Urinary bladder (tissue), 4 donors: ENCODE results near the gene GUCA1A. TPM values are rescaled to one million over a fixed set of nuclear protein-coding genes. Genes with fewer than 3 reads are reported as not detected.
"Not testable (repeated sequence)": the region's sequence is repeated elsewhere in the genome, so short reads cannot be mapped to it uniquely, and the experiment has no call there.

ENCODE experiments used
- DNase-seq: peaks from one replicate; pipeline ENCODE4 v3.0.0-alpha.2; 2015; ENCODE audit errors: extremely low spot score
- H3K27ac ChIP-seq: one replicate; pipeline ENCODE4 v1.5.1; 2013; ENCODE audit warnings: low read depth, mild to moderate bottlenecking, moderate library complexity
- H3K36me3 ChIP-seq: one replicate; pipeline ENCODE4 v1.6.1; 2013; ENCODE audit warnings: mild to moderate bottlenecking, moderate library complexity; ENCODE audit not compliant: insufficient read depth
- H3K4me1 ChIP-seq: one replicate; pipeline ENCODE4 v1.6.1; 2013; ENCODE audit warnings: mild to moderate bottlenecking, moderate library complexity; ENCODE audit not compliant: insufficient read depth
- H3K4me3 ChIP-seq: one replicate; pipeline ENCODE4 v1.5.1; 2013; ENCODE audit warnings: low read depth, low read length
- WGBS: extraction: QIAGEN DNeasy Blood & Tissue Kit; methylation state at CpG from one replicate; pipeline ENCODE4 v1.1.7; 2013; 5-methylcytosine and 5-hydroxymethylcytosine counted together
- polyA plus RNA-seq: library from polyadenylated mRNA; stranded (reverse); fragments of 200-250 nt; gene quantifications from one replicate; pipeline ENCODE4 v1.2.3, GENCODE V29; 2013
- total RNA-seq: library from RNA; depleted of rRNA; stranded (reverse); fragments of >200 nt; gene quantifications from one replicate; pipeline ENCODE4 v1.2.3, GENCODE V29; 2014
- donor health status: healthy with polysubstance abuse.
- donor health status: healthy.

The GUCA1A gene
- total and polyA plus RNA-seq, 2 donors = 0.16 to 2.5 TPM

DNA sequence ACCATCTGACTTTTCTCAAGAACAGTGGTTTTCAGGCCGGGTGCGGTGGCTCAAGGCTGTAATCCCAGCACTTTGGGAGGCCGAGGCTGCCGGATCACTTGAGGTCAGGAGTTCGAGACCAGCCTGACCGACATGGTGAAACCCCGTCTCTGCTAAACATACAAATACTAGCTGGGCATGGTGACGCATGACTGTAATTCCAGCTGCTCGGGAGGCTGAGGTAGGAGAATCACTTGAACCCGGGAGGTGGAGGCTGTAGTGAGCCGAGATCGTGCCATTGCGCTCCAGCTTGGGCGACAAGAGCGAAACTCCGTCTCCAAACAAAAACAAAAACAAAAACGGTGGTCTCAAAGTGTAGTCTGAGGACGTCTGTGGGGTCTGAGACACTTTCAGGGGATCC lies 43.3 kb downstream of the GUCA1A start:
- not testable (repeated sequence) for H3K4me3 ChIP-seq, H3K36me3 ChIP-seq, H3K27ac ChIP-seq

DNA sequence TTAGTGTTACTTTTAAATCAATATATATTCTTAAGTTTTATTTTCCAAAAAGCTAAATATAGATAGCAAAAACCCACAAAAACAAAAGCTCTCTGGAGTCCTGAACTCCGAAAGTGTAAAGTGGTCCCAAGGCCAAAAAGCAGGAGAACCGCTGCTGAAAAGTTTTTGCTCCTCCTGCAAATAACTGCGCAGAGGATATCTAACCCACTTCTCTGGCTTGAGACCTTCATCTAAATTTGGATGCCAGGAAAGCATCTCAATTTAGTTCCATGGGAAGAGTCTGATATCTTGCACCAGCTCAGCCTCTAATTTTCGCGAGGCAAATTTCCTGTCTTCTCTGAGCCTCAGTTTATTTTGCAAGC lies 44.0 kb downstream of the GUCA1A start:
- no peak for DNase-seq
- no peaks in the 10 kb centered on the region for H3K36me3 ChIP-seq
- 2% methylated on average over 5 of the region's 5 CpGs for WGBS
- no peaks in the 10 kb centered on the region for H3K4me1 ChIP-seq
- no peak overlapping the region for H3K27ac ChIP-seq
- H3K4me3 ChIP-seq = peak overlapping the region; percentile 61

More for the DNA sequence above, 43.3 kb downstream of the GUCA1A start:
- WGBS = 83% methylated on average over 18 of the region's 18 CpGs
- DNase-seq, H3K4me1 ChIP-seq: not testable (repeated sequence)

DNA sequence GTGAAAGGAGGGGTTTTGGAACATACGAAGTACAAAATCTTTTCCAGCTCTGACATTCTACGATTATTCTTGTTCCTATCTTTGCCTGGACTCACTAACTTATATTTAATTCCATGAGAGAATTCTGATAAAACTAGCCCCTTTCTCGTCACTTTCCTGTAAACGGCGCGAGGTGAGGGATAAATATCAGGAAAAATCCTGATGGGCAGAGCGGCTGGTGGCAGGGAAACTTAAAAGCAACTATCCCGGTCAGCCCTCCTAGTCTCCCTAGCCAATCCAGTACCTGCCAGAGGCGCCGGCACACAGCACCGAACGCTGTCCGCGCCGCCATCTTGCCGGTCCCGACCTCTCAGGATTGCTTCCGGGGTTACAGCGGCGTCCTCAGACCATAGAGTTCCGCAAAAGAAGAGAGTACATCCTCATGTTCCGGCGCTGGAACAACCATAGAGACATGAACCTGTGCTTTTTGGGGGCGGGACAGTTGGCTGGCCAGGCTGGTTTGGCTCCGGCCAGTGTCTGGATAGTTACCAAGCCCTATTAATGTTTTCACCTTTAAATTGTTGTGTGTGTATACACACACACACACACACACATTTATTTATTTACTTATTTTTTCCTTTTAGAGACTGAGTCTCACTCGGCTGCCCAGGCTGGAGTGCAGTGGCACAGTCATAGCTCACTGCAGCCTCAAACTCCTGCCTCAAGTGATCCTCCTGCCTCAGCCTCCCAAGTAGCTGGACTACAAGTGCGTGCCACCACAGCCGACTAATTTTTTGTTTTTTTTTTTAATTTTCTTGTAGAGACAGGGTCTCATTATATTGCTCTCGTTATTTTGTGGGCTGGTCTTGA lies 44.6 kb downstream of the GUCA1A start, which contains the start of gene MRPS10:
TSS of gene MRPS10 (minus strand) at position 343 of the 849 bp plus-strand sequence. CDS start at position 331, 12 bp downstream.
- Histone ChIP-seq H3K4me1 (no peaks in the 10 kb centered on the region), H3K4me3 (peak within 1 kb of the TSS; percentile 61), H3K36me3 (no peaks in the 10 kb centered on the region), H3K27ac (no peak within 1 kb of the TSS)
- WGBS = 10% methylated on average over 29 of the region's 29 CpGs
- peak; percentile 92 for DNase-seq

DNA sequence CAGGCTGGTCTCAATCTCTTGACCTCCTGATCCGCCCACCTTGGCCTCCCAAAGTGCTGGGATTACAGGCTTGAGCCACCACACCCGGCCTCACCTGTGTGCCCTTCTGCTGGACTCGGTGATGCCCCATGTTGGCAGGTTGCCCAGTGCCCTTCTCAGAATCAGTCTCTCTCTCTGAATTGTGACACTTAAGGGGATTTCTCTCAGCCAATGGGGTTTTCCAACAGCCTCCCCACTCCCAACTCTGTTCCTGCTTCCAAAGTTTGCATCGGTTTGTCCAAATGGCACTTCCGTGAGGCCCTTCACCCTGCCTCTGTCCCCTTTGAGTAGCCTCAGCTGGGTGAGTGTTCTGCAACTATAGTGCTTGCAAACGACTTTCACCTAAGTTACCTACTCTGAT lies 47.6 kb downstream of the GUCA1A start:
- no peaks in the 10 kb centered on the region for H3K36me3 ChIP-seq
- 75% methylated on average over 6 of the region's 6 CpGs for WGBS
- no peak for DNase-seq
- H3K4me3 ChIP-seq = no peak overlapping the region
- H3K4me1 ChIP-seq = no peaks in the 10 kb centered on the region
- H3K27ac ChIP-seq = no peak overlapping the region

DNA sequence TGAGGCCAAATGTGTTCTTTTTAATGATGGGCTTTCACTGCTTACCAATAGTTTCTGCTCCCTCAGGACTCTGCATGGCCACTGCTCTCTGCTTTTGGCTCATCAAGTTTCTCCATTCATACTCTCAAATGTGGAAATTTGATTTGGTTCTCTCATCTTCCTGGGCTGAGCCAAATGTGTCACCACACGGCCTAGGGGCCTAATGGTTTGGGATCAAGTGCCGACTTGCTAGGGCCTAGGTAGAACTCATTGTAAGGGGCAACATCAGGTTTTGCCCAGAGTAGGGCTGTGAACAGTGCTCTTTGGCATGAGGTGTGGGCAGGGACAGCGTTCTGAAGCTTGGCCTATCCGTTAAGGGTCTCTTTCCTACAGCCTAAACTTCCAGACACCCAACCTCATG lies 48.4 kb downstream of the GUCA1A start:
- Histone ChIP-seq H3K4me3 (no peak overlapping the region), H3K27ac (no peak overlapping the region), H3K4me1 (no peaks in the 10 kb centered on the region), H3K36me3 (no peaks in the 10 kb centered on the region)
- no peak for DNase-seq
- 88% methylated on average over 4 of the region's 4 CpGs for WGBS

DNA sequence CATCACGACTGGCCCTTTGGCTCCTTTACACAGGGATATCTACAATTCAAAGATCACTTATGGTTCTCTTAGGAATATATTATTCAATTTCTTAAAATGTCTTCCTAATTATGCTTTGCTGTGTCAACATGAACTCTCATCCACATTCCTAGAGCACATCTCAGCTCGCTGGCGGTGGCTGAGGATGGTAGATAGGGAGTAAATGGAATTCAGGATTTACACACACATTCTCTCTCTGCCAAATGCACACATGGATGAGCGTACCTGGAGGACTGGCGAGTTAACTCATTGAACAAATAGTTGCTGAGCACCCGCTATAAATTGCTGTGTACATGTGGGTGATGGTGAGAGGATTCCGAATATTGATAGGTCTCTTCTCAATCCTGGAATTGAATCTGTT lies 49.3 kb downstream of the GUCA1A start:
- DNase-seq = no peak
- 76% methylated on average over 7 of the region's 7 CpGs for WGBS
- no peak overlapping the region for H3K27ac ChIP-seq
- H3K4me1 ChIP-seq = no peaks in the 10 kb centered on the region
- H3K4me3 ChIP-seq = no peak overlapping the region
- H3K36me3 ChIP-seq = no peaks in the 10 kb centered on the region

DNA sequence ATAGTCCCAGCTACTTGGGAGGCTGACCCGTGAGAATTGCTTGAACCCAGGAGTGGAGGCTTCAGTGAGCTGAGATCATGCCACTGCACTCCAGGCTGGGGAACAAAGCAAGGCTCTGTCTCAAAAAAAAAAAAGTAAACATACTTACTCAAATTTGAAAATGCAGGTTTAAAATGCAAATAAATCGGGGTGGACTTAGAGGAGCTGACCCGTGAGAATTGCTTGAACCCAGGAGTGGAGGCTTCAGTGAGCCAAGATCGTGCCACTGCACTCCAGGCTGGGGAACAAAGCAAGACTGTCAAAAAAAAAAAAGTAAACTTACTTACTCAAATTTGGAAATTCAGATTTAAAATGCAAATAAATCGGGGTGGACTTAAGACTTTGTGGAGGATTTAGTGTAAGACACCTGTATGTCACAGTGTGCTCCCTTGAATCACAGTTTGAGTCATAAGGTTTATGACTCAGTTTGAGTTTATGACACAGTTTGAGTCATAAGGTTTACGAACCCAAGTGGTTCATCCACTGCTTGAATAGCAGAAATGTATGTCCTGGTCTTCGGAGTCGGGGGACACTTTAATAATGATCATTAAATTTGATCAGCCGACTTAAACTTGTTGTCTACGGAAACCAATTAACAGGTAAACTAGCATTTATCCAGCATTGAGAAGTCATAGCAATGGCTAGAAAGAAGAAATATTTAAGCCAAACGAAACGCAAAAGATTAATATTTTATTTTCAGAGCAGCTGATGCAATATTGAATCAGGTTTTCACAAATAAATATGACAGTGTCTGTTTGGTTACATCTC lies 51.3 kb downstream of the GUCA1A start:
- H3K4me3 ChIP-seq = no peak overlapping the region
- H3K27ac ChIP-seq = no peak overlapping the region
- no peaks in the 10 kb centered on the region for H3K4me1 ChIP-seq
- no peaks in the 10 kb centered on the region for H3K36me3 ChIP-seq
- DNase-seq = no peak
- WGBS = 76% methylated on average over 12 of the region's 12 CpGs

DNA sequence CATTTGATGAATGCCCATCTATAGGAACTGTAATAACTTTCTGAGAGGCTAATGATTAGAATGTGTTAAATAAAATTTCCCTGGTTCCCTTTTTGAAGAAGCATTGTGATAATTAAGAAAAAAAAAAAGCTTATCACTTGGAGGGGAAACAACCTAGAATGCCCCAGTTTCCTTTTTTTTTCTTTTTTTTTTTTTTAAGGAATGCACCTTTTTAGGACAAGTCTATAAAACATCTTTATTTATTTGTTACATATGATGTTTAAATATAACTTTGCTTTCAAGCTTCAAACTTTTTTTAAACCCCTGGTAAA lies 51.8 kb downstream of the GUCA1A start:
- H3K4me1 ChIP-seq = no peaks in the 10 kb centered on the region
- no peak for DNase-seq
- no peak overlapping the region for H3K27ac ChIP-seq
- H3K4me3 ChIP-seq = no peak overlapping the region
- H3K36me3 ChIP-seq = no peaks in the 10 kb centered on the region

DNA sequence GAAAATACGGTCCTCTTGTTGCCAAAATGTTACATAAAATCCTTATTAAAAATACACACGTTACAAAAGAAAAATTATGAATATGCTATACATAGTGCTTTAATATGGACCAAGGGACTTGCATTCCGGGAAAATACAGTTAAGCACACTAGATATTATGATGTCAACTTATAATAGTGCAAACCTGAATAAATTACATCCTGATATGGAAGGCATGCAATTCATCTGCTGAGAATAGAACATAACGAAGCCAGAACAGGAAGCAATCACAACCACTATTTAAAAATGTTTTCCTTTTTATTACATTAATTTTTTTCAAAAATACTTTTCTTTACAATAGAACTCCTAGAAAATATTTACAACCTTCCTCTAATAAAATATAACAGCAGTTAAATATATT lies 52.3 kb downstream of the GUCA1A start:
- Histone ChIP-seq H3K36me3 (no peaks in the 10 kb centered on the region), H3K27ac (no peak overlapping the region), H3K4me3 (no peak overlapping the region), H3K4me1 (no peaks in the 10 kb centered on the region)
- WGBS = 34% methylated on average over 4 of the region's 4 CpGs
- no peak for DNase-seq

DNA sequence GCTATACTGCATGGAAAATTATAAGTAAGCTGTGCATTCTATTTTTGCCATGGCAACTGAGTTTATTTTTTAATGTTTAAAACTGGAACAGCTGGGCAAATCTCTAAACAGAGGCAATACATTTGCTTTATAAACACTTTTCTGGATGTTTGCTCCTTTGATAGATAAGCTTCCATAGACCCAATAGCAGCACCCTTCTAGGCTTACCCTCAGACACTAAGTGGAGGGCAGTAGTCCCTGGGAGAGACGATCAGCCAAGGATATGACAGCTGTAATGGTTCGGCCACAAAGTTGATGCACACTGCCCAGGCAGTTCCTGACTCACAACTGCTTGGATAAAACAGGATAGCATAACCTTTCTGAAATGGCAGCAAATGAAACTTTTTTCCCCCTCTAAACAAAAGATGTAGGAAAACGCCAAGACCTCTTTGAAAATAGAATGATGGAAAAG lies 53.0 kb downstream of the GUCA1A start:
- DNase-seq = no peak
- H3K27ac ChIP-seq = peak overlapping the region; percentile 14
- WGBS = 22% methylated on average over 3 of the region's 3 CpGs

DNA sequence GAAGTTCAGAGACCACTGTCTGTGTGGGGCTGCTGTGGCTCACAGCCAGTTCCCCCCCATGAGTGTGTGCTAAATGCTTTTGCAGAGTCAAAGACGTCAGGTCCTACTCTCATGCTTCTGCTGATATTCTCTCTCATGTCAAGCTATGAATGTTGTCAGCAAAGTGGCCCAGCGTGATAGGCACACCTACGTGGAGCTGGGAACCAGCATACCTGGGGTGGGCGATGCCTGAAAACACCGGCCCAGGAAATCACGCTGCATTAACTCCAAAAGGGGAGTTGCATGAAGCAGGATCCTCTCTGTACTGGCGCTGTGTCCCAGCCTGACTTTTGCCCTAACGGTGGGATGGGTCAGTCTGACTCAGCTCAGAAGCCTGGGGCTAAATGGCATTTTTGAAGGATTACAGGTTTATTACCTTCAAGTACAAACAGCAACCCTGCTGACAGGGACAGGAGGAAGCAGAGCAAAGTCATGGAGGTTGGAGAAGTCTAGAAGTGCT lies 53.5 kb downstream of the GUCA1A start:
- H3K27ac ChIP-seq = peak overlapping the region; percentile 63
- no peaks in the 10 kb centered on the region for H3K36me3 ChIP-seq
- H3K4me1 ChIP-seq = no peaks in the 10 kb centered on the region
- H3K4me3 ChIP-seq = no peak overlapping the region
- DNase-seq = no peak
- WGBS = 53% methylated on average over 8 of the region's 8 CpGs

More for the DNA sequence above, 53.0 kb downstream of the GUCA1A start:
- H3K36me3 ChIP-seq = no peaks in the 10 kb centered on the region
- H3K4me1 ChIP-seq = no peaks in the 10 kb centered on the region
- H3K4me3 ChIP-seq = no peak overlapping the region

DNA sequence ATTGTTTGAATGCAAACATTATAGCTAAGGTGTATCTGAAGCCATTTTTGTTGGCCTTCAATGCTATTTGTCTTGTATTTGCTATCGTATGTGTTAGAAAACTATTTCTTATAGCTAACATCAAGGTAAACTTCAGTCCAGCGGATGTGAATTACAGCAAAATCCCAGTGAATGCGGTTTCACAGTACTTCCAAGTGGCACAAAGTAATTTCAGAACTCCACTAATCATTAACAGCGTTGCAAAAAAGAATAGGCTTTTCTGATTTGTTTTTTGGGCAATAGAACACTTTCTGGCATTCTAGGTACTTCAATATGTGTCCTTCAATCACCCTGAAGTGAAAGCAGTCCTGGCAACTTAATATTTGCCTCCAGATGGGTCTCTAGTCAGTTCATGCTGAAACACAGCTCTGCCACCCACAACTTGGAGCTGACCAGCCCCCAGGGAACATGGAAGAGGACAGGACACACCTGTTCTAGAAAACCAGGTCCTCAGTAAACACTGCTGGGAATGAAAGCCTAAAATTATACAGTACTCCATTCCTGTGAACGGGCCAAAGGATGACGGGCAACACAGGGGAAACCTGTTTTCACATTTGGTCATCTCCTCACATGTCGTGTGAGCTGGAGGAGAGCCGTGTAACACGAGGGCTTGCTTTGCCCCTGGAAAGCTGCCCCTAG lies 54.1 kb downstream of the GUCA1A start:
- Histone ChIP-seq H3K4me1 (no peaks in the 10 kb centered on the region), H3K27ac (peak overlapping the region; percentile 63), H3K4me3 (no peak overlapping the region), H3K36me3 (no peaks in the 10 kb centered on the region)
- WGBS = 79% methylated on average over 9 of the region's 9 CpGs
- DNase-seq = no peak

DNA sequence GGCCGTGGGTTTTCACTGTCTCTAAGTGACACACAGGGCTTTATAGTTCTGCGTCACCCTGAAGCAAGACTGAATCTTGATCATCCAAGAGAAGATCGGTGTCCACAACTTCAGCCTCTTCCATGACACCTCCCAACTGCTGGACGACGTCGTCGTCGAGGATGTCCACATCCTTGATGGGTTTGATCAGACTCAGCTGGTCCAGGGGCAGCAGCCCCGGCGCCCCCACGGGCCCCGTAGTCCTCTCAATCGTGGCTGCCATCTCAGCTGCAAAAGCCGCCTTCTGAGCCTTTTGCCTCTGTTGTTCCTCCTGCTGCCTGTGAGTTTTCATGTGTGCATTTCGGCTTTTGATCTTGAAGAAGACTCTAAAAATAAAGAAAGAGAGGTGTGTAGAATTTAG lies 55.1 kb downstream of the GUCA1A start:
- Histone ChIP-seq H3K36me3 (no peaks in the 10 kb centered on the region), H3K27ac (no peak overlapping the region), H3K4me1 (no peaks in the 10 kb centered on the region), H3K4me3 (no peak overlapping the region)
- WGBS = 90% methylated on average over 15 of the region's 15 CpGs
- DNase-seq = no peak
